NCI-H2171 (cell line): ENCODE data around the gene LMNA.
"Not testable (repeated sequence)": the region's sequence is repeated elsewhere in the genome, so short reads cannot be mapped to it uniquely, and the experiment has no call there.

Experiments used
- DNase-seq: peaks from one replicate; lab custom pipeline; 2025; lab: John Stamatoyannopoulos, UW

Gene LMNA

GRCh38 chr1:156162430-156163037 lies 48.0 kb downstream of the LMNA start:
- DNase-seq: no peak

- no peak for DNase-seq
These were observed 49.2 kb downstream of the LMNA start for GRCh38 chr1:156163712-156164111.

GRCh38 chr1:156164125-156164831 lies 49.8 kb downstream of the LMNA start:
- DNase-seq: no peak

GRCh38 chr1:156165083-156165482 lies 50.6 kb downstream of the LMNA start:
- no peak for DNase-seq

- DNase-seq: no peak
These were observed 53.0 kb downstream of the LMNA start for GRCh38 chr1:156167536-156167935.

GRCh38 chr1:156172696-156173470 lies 58.4 kb downstream of the LMNA start:
- no peak for DNase-seq

- DNase-seq: no peak
These were observed 62.2 kb downstream of the LMNA start for GRCh38 chr1:156176610-156177210.

GRCh38 chr1:156177919-156178654 lies 63.6 kb downstream of the LMNA start:
- no peak for DNase-seq

- no peak for DNase-seq
These were observed 66.0 kb downstream of the LMNA start for GRCh38 chr1:156180471-156180870.

- DNase-seq: not testable (repeated sequence)
These were observed 66.9 kb downstream of the LMNA start for GRCh38 chr1:156181391-156181924.

- not testable (repeated sequence) for DNase-seq
These were observed 67.7 kb downstream of the LMNA start for GRCh38 chr1:156182010-156182779.

- DNase-seq: not testable (repeated sequence)
These were observed 72.1 kb downstream of the LMNA start for GRCh38 chr1:156186347-156187177.
